Type B pancreatic cell (in vitro differentiated cells): ENCODE data around the gene ZNF829. TPM values are rescaled to one million over a fixed set of nuclear protein-coding genes. Genes with fewer than 3 reads are reported as not detected.

Experiments
- DNase-seq: peaks from one replicate; pipeline ENCODE4 v3.0.0; 2021; ENCODE audit warnings: mixed read lengths; ENCODE audit not compliant: unreplicated experiment; ENCODE audit errors: extremely low spot score
- H3K27ac Mint-ChIP-seq: 2 replicates; pipeline ENCODE4 v1.8.0; 2021; ENCODE audit warnings: mild to moderate bottlenecking, mixed read lengths
- H3K27me3 Mint-ChIP-seq: 2 replicates; pipeline ENCODE4 v1.8.0; 2021; ENCODE audit warnings: mixed read lengths
- H3K36me3 Mint-ChIP-seq: 2 replicates; pipeline ENCODE4 v1.8.0; 2021; ENCODE audit warnings: mixed read lengths
- H3K4me1 Mint-ChIP-seq: one replicate; pipeline ENCODE4 v1.8.0; 2021; ENCODE audit warnings: mixed read lengths; ENCODE audit not compliant: unreplicated experiment
- H3K4me3 Mint-ChIP-seq: 2 replicates; pipeline ENCODE4 v1.8.0; 2021; ENCODE audit warnings: mild to moderate bottlenecking, mixed read lengths
- H3K9me3 Mint-ChIP-seq: 2 replicates; pipeline ENCODE4 v1.8.0; 2021; ENCODE audit warnings: mixed read lengths
- CTCF ChIP-seq: fragments of 200-600 bp; sonication (generic); conservative IDR thresholded peaks from 2 replicates; pipeline ENCODE4 v1.5.0; 2021; ENCODE audit warnings: antibody characterized with exemption, mild to moderate bottlenecking
- total RNA-seq: library from RNA; stranded (reverse); gene quantifications from 2 replicates; pipeline ENCODE4 v1.2.1, GENCODE V29; 2021; ENCODE audit warnings: low replicate concordance

The ZNF829 gene
- total RNA-seq, 1 donor from 2014 or later, result 3.7 TPM

GRCh38 chr19:36849701-36850558 lies 66.2 kb downstream of the ZNF829 start:
- no peak overlapping the region for H3K4me3 Mint-ChIP-seq
- H3K27ac Mint-ChIP-seq, result no peak overlapping the region
- no peak for TF ChIP-seq CTCF
- no peaks in the 10 kb centered on the region for H3K4me1 Mint-ChIP-seq
- peaks cover 14% of the 10 kb centered on the region for H3K9me3 Mint-ChIP-seq
- H3K36me3 Mint-ChIP-seq, result peaks cover 32% of the 10 kb centered on the region
- no peaks in the 10 kb centered on the region for H3K27me3 Mint-ChIP-seq
- DNase-seq, result peak; percentile 90

- Mint-ChIP-seq H3K4me3 (peak overlapping the region; percentile 76), H3K9me3 (peaks cover 5% of the 10 kb centered on the region)
- DNase-seq, result no peak
These were observed 68.1 kb downstream of the ZNF829 start for GRCh38 chr19:36847968-36848367.

GRCh38 chr19:36838784-36839324 lies 77.2 kb downstream of the ZNF829 start:
- Mint-ChIP-seq H3K4me3 (no peak overlapping the region), H3K4me1 (no peaks in the 10 kb centered on the region), H3K27ac (no peak overlapping the region), H3K36me3 (peaks cover 37% of the 10 kb centered on the region), H3K9me3 (peaks cover 12% of the 10 kb centered on the region), H3K27me3 (no peaks in the 10 kb centered on the region)
- TF ChIP-seq CTCF, result no peak
- no peak for DNase-seq

More at GRCh38 chr19:36847968-36848367, 68.1 kb downstream of the ZNF829 start:
- Mint-ChIP-seq H3K4me1 (no peaks in the 10 kb centered on the region), H3K27me3 (no peaks in the 10 kb centered on the region), H3K27ac (no peak overlapping the region), H3K36me3 (peaks cover 27% of the 10 kb centered on the region)
- no peak for TF ChIP-seq CTCF

Other genes starting within 250 kb of the ZNF829 start
- 9.8 and 11.3 TPM in 2 replicates for gene ZNF461, start 249.5 kb downstream of the ZNF829 start, total RNA-seq
- 10.4 and 12.3 TPM in 2 replicates for gene ZNF567, start 228.7 kb downstream of the ZNF829 start, total RNA-seq
- gene ZNF850, start 143.5 kb downstream of the ZNF829 start, total RNA-seq, result 10.4 and 11.3 TPM in 2 replicates
- 10.0 and 10.1 TPM in 2 replicates for gene ZNF790, start 77.9 kb downstream of the ZNF829 start, total RNA-seq
- 10.9 and 12.5 TPM in 2 replicates for gene ZNF345, start 65.4 kb downstream of the ZNF829 start, total RNA-seq
- 7.0 and 10.5 TPM in 2 replicates for gene ZNF568, start within 50 bp of the ZNF829 start, total RNA-seq
- 13.3 and 17.3 TPM in 2 replicates for gene ZNF420, start 162.1 kb upstream of the ZNF829 start, total RNA-seq